ENCODE results near the gene TOR1AIP1.

DNA sequence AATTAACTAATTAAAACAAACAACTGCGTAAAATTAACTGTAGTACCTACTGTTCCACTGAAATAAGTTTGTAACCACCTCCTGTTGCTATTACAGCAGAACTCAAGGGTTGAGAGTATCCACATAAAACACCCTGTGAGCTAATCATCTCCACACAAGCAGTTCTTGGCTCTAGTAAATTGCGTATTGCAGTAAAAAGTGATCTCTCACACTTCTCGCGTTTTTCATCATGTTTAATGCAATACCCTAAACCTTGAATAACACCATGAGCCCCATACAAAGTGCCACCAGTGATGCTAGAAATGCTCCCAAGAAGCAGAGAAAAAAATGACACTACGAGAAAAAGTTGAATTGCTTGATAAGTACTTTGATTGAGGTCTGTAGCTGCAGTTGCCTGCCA, 43.2 kb downstream of the TOR1AIP1 start:
- TF ChIP-seq, protein P1, sequence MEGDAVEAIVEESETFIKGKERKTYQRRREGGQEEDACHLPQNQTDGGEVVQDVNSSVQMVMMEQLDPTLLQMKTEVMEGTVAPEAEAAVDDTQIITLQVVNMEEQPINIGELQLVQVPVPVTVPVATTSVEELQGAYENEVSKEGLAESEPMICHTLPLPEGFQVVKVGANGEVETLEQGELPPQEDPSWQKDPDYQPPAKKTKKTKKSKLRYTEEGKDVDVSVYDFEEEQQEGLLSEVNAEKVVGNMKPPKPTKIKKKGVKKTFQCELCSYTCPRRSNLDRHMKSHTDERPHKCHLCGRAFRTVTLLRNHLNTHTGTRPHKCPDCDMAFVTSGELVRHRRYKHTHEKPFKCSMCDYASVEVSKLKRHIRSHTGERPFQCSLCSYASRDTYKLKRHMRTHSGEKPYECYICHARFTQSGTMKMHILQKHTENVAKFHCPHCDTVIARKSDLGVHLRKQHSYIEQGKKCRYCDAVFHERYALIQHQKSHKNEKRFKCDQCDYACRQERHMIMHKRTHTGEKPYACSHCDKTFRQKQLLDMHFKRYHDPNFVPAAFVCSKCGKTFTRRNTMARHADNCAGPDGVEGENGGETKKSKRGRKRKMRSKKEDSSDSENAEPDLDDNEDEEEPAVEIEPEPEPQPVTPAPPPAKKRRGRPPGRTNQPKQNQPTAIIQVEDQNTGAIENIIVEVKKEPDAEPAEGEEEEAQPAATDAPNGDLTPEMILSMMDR (conservative IDR thresholded peaks at IDR 0.05 in 1 of 2, IDR thresholded peaks at IDR 0.05 in 1 of 2; ENCODE audit: low read depth in 1 of 2, low read length in 2 of 2): no peak
- TF ChIP-seq EZH2 (IDR thresholded peaks at IDR 0.05; ENCODE audit: low read length, missing control alignments): no peak

Data from fibroblast of lung (primary cell).